GM12878 (cell line): ENCODE data around the gene DELE1. TPM values are rescaled to one million over a fixed set of nuclear protein-coding genes. Genes with fewer than 3 reads are reported as not detected.

Experiments
- ATAC-seq: fragments of 200-7000 bp; cut with Tn5 transposase; 3 replicates; pipeline ENCODE4 v1.9.1; 2020; ENCODE audit warnings: mild to moderate bottlenecking, moderate library complexity
- BruUV-seq: library from RNA; stranded (reverse); fragments of 400-500 nt; replicated peaks from 2 replicates; lab custom pipeline; 2021; lab: Mats Ljungman, UMichigan
- CTCF ChIA-PET: fragments of 300-600 bp; sonication (Branson Sonifier 250); formaldehyde crosslinking; extraction: SDS; loops from one replicate; lab custom pipeline; 2021; ENCODE audit warnings: inconsistent platforms; lab: Yijun Ruan, JAX
- POLR2A ChIA-PET: fragments of 350-600 bp; formaldehyde crosslinking; extraction: SDS; loops from one replicate; lab custom pipeline; 2021; ENCODE audit warnings: inconsistent platforms; lab: Charles Lee
- RAD21 ChIA-PET: fragments of 300-600 bp; sonication (Branson Sonifier 250); formaldehyde crosslinking; loops from one replicate; lab custom pipeline; 2023; ENCODE audit warnings: antibody characterized with exemption; ENCODE audit not compliant: unreplicated experiment; lab: Charles Lee
- SMC1A ChIA-PET: fragments of 300-600 bp; sonication (Branson Sonifier 250); formaldehyde crosslinking; loops from one replicate; lab custom pipeline; 2023; ENCODE audit not compliant: unreplicated experiment, uncharacterized antibody; lab: Charles Lee
- DNase-seq: peaks from one replicate; pipeline ENCODE4 v3.0.0-alpha.2; 2011; ENCODE audit warnings: low read depth, low spot score
- FAIRE-seq: peaks from 3 replicates; lab custom pipeline; 2011; peaks lifted over from hg19 to GRCh38; lab: Jason Lieb, UNC
- H2AFZ ChIP-seq: 2 replicates; pipeline ENCODE4 v1.6.0; 2011; ENCODE audit warnings: low read depth, low read length, control low read depth; ENCODE audit not compliant: control insufficient read depth
- H3K27ac ChIP-seq: 2 replicates; pipeline ENCODE4 v1.5.1; 2011; ENCODE audit warnings: control low read depth; ENCODE audit not compliant: control insufficient read depth, insufficient read depth
- H3K27me3 ChIP-seq, 2 experiments: replicated peaks in 1 of 2; 2 replicates each; pipeline versions ENCODE4 v1.6.0 to v1.6.1; 2011; ENCODE audit warnings: low read length in 1 of 2; ENCODE audit not compliant: control insufficient read depth in 2 of 2, insufficient read depth in 2 of 2
- H3K36me3 ChIP-seq, 2 experiments: 2 replicates each; pipeline ENCODE4 v1.5.1; 2011; ENCODE audit warnings: low read length in 1 of 2; ENCODE audit not compliant: control insufficient read depth in 2 of 2, insufficient read depth in 2 of 2
- H3K4me1 ChIP-seq: 2 replicates; pipeline ENCODE4 v1.6.1; 2011; ENCODE audit warnings: mild to moderate bottlenecking, low read length, moderate library complexity, mixed read lengths; ENCODE audit not compliant: control insufficient read depth, insufficient read depth
- H3K4me2 ChIP-seq: 2 replicates; pipeline ENCODE4 v1.6.0; 2011; ENCODE audit warnings: control low read depth; ENCODE audit not compliant: control insufficient read depth, insufficient read depth
- H3K4me3 ChIP-seq: fragments of 200-600 bp; sonication (generic); 2 replicates; pipeline ENCODE4 v1.5.1; 2016
- H3K79me2 ChIP-seq: 2 replicates; pipeline ENCODE4 v1.6.0; 2011; ENCODE audit warnings: low read length; ENCODE audit not compliant: control insufficient read depth, insufficient read depth
- H3K9ac ChIP-seq: 2 replicates; pipeline ENCODE4 v1.8.0; 2011; ENCODE audit warnings: low read length, control low read depth, mixed read lengths; ENCODE audit not compliant: control insufficient read depth, insufficient read depth
- H3K9me3 ChIP-seq: replicated peaks from 3 replicates; pipeline ENCODE4 v1.5.1; 2011; ENCODE audit warnings: mild to moderate bottlenecking, low read length; ENCODE audit not compliant: control insufficient read depth, insufficient read depth
- H4K20me1 ChIP-seq: 2 replicates; pipeline ENCODE4 v1.6.0; 2011; ENCODE audit not compliant: control insufficient read depth, insufficient read depth
- CBX5 ChIP-seq: sonication (generic); IDR thresholded peaks from 2 replicates; pipeline ENCODE4 v1.6.1; 2016; ENCODE audit warnings: low read depth, moderate library complexity, mild to moderate bottlenecking, inconsistent platforms
- FOXM1 ChIP-seq: IDR thresholded peaks from 2 replicates; pipeline ENCODE4 v1.6.1; 2012; ENCODE audit warnings: low read depth, mild to moderate bottlenecking, inconsistent platforms, low read length, moderate library complexity
- GABPA ChIP-seq: IDR thresholded peaks from 2 replicates; pipeline ENCODE4 v1.6.1; 2014; ENCODE audit warnings: antibody characterized with exemption, low read depth, mild to moderate bottlenecking, inconsistent platforms
- MXI1 ChIP-seq: fragments of 150-350 bp; IDR thresholded peaks from 2 replicates; pipeline ENCODE4 v1.6.1; 2011; ENCODE audit warnings: low read depth, mild to moderate bottlenecking, inconsistent platforms, low read length, improper control_type of control experiment
- POLR2A ChIP-seq: IDR thresholded peaks from 2 replicates; pipeline ENCODE4 v1.6.1; 2011; ENCODE audit warnings: low read depth, mild to moderate bottlenecking, low read length
- RBBP5 ChIP-seq: fragments of 200-600 bp; sonication (generic); conservative IDR thresholded peaks from 2 replicates; pipeline ENCODE4 v1.6.1; 2016
- REST ChIP-seq: IDR thresholded peaks from 2 replicates; pipeline ENCODE4 v1.6.1; 2012; ENCODE audit warnings: mild to moderate bottlenecking, low read depth, low read length
- SMAD5 ChIP-seq: IDR thresholded peaks from 2 replicates; pipeline ENCODE4 v1.6.1; 2016; ENCODE audit warnings: antibody characterized with exemption, low read depth
- YY1 ChIP-seq: IDR thresholded peaks from 2 replicates; pipeline ENCODE4 v1.6.1; 2011; ENCODE audit warnings: low read depth, mild to moderate bottlenecking, low read length
- ZNF274 ChIP-seq: IDR thresholded peaks from one replicate; pipeline ENCODE4 v1.8.0; 2011; ENCODE audit not compliant: insufficient read length, insufficient read depth
- WGBS: methylation state at CpG from one replicate; pipeline ENCODE4 v1.1.6; 2016; ENCODE audit warnings: low lambda C conversion rate; ENCODE audit not compliant: insufficient replicate concordance, insufficient coverage; ENCODE audit errors: missing lambda C conversion rate; 5-methylcytosine and 5-hydroxymethylcytosine counted together
- in situ Hi-C: fragments of 300-500 bp; cut with MboI; formaldehyde crosslinking; loops from 9 replicates; pipeline ENCODE4 v1.14.3; 2018; ENCODE audit warnings: mixed read lengths
- intact Hi-C: fragments of 100-400 bp; cut with micrococcal nuclease; formaldehyde crosslinking; loops from one replicate; pipeline ENCODE4 v1.14.2; 2022; ENCODE audit not compliant: unreplicated experiment
- polyA plus RNA-seq, 11 experiments: library from polyadenylated mRNA; depleted of rRNA in 4 of 11; unstranded in 6 of 11; stranded (reverse) in 5 of 11; fragments of >200 nt; fragmentation: Nextera tagmentation in 4 of 11; fragmentation: Illumina TruSeq in 1 of 11; extraction: Ambion mirVana in 4 of 11; extraction: Trizol in 1 of 11; gene quantifications; 1 replicate in 1 of 11; 2 replicates in 10 of 11; pipeline versions ENCODE4 v1.2.1 to v1.2.3, GENCODE V29; 2011 to 2016; ENCODE audit warnings: inconsistent platforms in 2 of 11, missing spikeins in 2 of 11, low read depth in 1 of 11
- total RNA-seq, 4 experiments: library from RNA; depleted of rRNA in 3 of 4; stranded (reverse); fragments of >200 nt in 3 of 4; fragmentation: Illumina TruSeq in 1 of 4; extraction: Trizol in 1 of 4; gene quantifications; 2 replicates each; pipeline versions ENCODE4 v1.2.1 to v1.2.3, GENCODE V29; 2013 to 2021
- TF ChIP-seq, protein P1 (sequence below): IDR thresholded peaks from 2 replicates; pipeline ENCODE4 v1.6.1; 2011; ENCODE audit warnings: borderline replicate concordance, low read depth, mild to moderate bottlenecking, moderate library complexity, mixed read lengths, low read length; ENCODE audit not compliant: insufficient read depth; ENCODE audit errors: extremely low read length

The DELE1 gene
- total and polyA plus RNA-seq, 10 of the 15 experiments (the other 5 are each of a cell fraction or from before 2014, with no cell fraction given), result 18.9 to 71.4 (median 47.6) TPM

- no TSS peak for BruUV-seq
- Histone ChIP-seq H2AFZ (no peak overlapping the region), H3K27ac (no peak overlapping the region), H3K79me2 (no peaks in the 10 kb centered on the region), H3K36me3 (peaks cover 12 to 34% of the 10 kb centered on the region in 2 experiments), H3K4me2 (no peak overlapping the region), H3K9me3 (no peaks in the 10 kb centered on the region), H3K4me1 (no peaks in the 10 kb centered on the region), H4K20me1 (no peaks in the 10 kb centered on the region), H3K9ac (no peak overlapping the region), H3K4me3 (no peak overlapping the region), H3K27me3 (no peaks in the 10 kb centered on the region)
- ChIA-PET SMC1A (interaction anchor here (0.9 to 1.1 kb wide), 2 partner anchors 9 to 23 kb away, joined by 3 read pairs; no protein-coding TSS in a partner anchor), CTCF (interaction anchor here (0.7 to 1.2 kb wide), 4 partner anchors 10 to 242 kb away, joined by 3 to 4 read pairs (median 3); no protein-coding TSS in a partner anchor), RAD21 (no interaction called here), POLR2A (interaction anchor here (1.8 kb wide), 1 partner anchor 11 kb away, joined by 5 read pairs; the partner anchor contains the start of gene DELE1)
- 96% methylated on average over 11 of the region's 11 CpGs for WGBS
- in situ Hi-C loops (no loop called here), intact Hi-C loops (no loop called here)
- DNase-seq (no peak), ATAC-seq (no peak), FAIRE-seq (no peak)
- TF ChIP-seq, protein P1, sequence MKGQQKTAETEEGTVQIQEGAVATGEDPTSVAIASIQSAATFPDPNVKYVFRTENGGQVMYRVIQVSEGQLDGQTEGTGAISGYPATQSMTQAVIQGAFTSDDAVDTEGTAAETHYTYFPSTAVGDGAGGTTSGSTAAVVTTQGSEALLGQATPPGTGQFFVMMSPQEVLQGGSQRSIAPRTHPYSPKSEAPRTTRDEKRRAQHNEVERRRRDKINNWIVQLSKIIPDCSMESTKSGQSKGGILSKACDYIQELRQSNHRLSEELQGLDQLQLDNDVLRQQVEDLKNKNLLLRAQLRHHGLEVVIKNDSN, result no peak
- TF ChIP-seq MXI1 (no peak), REST (no peak), GABPA (no peak), RBBP5 (no peak), CBX5 (no peak), YY1 (no peak), ZNF274 (no peak), POLR2A (no peak), FOXM1 (no peak), SMAD5 (no peak)
These were observed 10.6 kb downstream of the DELE1 start for GRCh38 chr5:141934099-141934844.
